ENCODE data around the gene PRG3. TPM values are rescaled to one million over a fixed set of nuclear protein-coding genes. Genes with fewer than 3 reads are reported as not detected.

Gene PRG3
- total RNA-seq, 2 experiments from 2014 or later: not detected

GRCh38 chr11:57396744-57397143, 15.8 kb upstream of the PRG3 start:
- ChIA-PET POLR2A (no interaction called here), CTCF (no interaction called here)

- CTCF ChIA-PET: interaction anchor here (1.4 kb wide), 1 partner anchor 64 kb away, joined by 3 read pairs; the partner anchor contains the start of gene RTN4RL2
- POLR2A ChIA-PET: no interaction called here
Observed at GRCh38 chr11:57395905-57396623, 15.1 kb upstream of the PRG3 start.

DNA sequence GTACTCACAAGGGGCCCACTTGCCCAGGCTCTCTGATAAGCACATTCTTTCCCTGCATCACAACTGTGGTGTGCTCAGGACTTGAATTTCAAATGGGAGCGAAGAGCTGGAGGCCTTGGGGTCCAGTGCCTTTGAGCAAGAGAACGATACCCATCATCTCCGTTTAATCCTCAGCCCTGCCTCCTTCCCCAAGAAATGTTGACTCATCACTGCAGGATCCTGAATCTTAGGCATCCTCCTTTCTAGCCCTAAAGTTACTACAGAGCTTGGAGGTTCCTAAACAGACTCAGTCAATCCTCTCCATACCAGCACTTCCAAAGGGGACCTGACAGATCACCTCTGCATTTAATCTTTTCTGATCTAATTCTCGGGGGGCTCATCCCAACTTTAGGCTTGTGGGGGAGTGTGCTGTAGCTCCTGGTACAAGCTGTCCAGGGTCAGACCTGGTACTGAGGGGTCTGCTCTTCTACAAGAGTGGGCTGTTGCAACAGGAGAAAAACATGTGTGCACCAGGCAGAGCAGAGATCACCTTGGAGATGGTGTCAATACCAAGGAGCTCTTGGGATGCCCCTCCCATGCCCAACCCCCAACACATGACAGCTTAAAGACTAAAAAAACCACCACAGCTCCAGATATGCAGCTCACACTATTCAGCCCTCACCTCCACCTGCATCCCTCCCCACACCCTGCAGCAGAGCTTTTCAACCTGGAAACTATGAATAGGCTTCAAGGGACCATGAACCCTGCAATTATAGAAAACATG, 13.4 kb upstream of the PRG3 start:
- POLR2A ChIA-PET: no interaction called here

GRCh38 chr11:57392763-57393105, 11.8 kb upstream of the PRG3 start:
- CTCF ChIA-PET: no interaction called here
- POLR2A ChIA-PET: no interaction called here

More for the DNA sequence above, 13.4 kb upstream of the PRG3 start:
- CTCF ChIA-PET: interaction anchor here (0.5 to 1.4 kb wide), 5 partner anchors 10 to 66 kb away, joined by 3 to 4 read pairs (median 4); partner anchors contain the start of gene RTN4RL2

- ChIA-PET POLR2A (no interaction called here), CTCF (no interaction called here)
Observed at GRCh38 chr11:57392066-57392762, 11.3 kb upstream of the PRG3 start.

DNA sequence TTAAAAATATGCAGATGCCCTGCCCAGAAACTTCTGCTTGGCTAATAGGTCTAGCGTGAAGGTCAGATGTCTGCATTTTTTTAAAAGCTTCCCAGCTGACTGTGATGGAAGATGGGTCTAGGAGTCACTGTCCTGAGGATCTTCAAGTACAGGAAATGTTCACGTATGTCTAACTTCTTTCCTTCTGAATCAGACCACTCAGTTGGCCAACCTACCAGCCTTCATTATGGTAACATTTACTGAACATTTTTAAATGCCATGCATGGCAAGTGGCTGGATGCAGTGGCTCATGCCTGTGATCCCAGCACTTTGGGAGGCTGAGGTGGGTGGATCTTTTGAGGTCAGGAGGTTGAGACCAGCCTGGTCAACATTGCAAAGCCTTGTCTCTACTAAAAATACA, 10.6 kb upstream of the PRG3 start:
- ChIA-PET POLR2A (no interaction called here), CTCF (no interaction called here)

DNA sequence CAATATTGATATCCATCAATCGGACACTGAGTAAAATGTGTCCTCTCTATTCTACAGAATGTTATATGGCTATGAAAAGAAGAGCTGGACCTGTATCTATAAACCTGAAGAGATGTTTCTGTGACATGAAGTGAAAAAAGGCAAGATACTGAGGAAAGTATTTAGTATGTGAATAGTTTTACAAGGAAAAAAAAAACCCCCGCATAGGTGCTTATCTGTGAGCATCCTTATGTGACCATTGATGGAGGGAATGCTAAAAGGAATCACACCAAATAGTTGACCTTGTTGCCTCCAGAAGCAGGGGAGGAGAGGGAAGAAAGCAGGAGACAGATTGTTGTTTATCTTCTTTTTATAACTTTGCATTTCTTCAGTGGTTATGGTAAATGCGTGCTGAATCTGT, 10.2 kb upstream of the PRG3 start:
- CTCF ChIA-PET: no interaction called here
- POLR2A ChIA-PET: no interaction called here

DNA sequence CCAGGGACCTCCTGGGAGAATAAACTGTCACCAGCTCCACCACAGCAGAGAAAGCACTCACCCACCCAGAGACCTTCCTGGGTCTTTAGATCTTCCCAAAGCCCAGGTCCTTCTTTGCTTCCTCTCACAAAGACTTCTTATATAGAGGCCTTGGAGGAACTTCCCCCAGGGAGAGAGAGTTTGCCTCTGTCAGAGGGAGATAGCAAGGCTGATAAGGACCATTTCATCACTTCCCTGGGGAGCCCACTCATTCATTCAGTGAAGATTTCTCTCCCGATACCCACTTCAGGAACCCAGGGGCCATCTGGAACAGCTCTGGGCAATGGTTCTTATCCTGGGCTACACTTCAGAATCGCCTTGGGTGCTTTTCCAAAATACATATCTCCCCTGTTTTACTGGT, 9.6 kb upstream of the PRG3 start, which contains the start of gene PRG2:
TSS of gene PRG2 (minus strand) at position 116 of the 400 bp plus-strand sequence. CDS start 706 bp downstream, outside the sequence.
- POLR2A ChIA-PET: no interaction called here

GRCh38 chr11:57387289-57388030, 6.5 kb upstream of the PRG3 start:
- ChIA-PET POLR2A (no interaction called here), CTCF (interaction anchor here (0.5 kb wide), 1 partner anchor 37 kb away, joined by 3 read pairs; no protein-coding TSS in a partner anchor)

More for the DNA sequence above, 9.6 kb upstream of the PRG3 start, which contains the start of gene PRG2:
- CTCF ChIA-PET: no interaction called here

- POLR2A ChIA-PET: no interaction called here
- CTCF ChIA-PET: no interaction called here
Observed at GRCh38 chr11:57386178-57386940, 5.4 kb upstream of the PRG3 start.

DNA sequence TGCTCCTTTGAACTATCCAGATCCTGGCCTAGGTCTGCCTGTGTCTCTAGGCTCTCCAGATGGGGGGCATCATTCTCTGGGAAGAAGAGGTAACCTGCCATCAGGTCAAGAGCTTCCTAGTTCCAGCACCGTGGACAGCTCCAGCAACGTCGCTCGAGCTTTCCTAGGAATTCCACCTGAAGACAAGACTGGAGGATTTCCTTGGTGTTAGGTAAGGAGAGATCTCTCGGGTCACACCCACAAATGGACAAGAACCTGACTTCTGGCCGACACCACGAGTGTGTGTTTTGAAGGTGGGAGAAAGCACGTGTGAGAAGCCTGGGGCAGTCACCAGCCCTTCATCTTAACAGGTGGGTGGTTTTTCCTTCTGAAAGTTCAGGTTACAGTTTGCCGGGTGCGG, 1.2 kb downstream of the PRG3 start:
- ChIA-PET POLR2A (no interaction called here), CTCF (no interaction called here)

DNA sequence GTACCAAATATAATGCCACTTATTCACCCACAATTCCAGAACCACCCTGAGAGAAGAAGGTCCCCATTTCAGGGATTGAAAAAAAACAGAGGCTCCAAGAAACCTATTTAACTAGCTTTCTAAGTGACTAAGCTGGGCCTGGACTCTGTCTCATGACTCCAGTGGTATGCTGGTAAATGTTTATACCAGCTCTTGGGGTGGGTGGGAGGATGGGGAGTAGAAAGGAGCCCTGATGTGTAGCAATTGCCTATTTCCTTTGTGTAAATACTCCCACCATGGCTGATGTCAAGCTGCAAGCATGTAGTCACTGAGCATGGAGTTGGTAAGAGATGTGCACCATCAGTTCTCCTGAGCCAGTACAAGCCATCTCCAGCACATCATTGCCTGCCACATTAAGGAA, 2.8 kb downstream of the PRG3 start:
- CTCF ChIA-PET: no interaction called here
- POLR2A ChIA-PET: no interaction called here

- CTCF ChIA-PET: no interaction called here
- POLR2A ChIA-PET: no interaction called here
Observed at GRCh38 chr11:57377107-57377506, 3.8 kb downstream of the PRG3 start.

- ChIA-PET POLR2A (no interaction called here), CTCF (no interaction called here)
Observed at GRCh38 chr11:57376095-57377090, 4.6 kb downstream of the PRG3 start.

DNA sequence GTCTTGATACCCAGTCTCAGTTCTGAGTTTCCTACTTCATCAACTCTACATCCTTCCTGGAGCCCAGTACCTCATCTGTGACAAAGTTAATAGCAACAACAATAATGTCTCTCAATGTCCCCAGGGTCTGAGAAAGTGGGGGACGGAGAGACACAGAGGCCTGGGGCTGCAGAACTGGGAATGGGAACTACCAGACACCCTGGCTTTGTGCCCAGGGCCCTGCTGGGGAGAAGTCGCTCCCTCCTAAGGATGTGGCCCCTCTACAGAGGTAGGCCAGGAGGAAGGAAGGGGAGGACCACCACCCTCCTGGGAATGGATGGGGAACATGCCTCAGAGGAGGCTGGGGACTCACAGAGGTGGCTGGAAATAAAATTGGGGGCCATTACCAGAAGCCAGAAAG, 5.5 kb downstream of the PRG3 start:
- POLR2A ChIA-PET: no interaction called here
- CTCF ChIA-PET: no interaction called here

DNA sequence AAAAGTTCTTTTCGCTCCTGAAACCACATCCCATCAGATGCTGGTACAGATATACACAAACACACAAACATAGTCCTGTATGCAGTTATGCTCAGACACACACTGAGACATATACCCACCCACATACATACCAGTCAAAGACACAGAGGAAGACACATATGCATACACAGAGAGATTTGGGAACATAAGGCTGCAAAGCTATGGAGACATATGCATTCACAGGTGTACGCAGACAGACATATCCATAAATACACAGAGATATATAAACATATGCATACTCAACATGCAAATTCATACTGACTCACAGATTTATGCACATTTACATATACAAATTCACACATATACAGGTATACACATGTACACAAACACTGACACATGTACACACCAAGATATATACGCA, 6.0 kb downstream of the PRG3 start:
- ChIA-PET CTCF (no interaction called here), POLR2A (no interaction called here)

GRCh38 chr11:57373146-57373545, 7.8 kb downstream of the PRG3 start:
- POLR2A ChIA-PET: no interaction called here

GRCh38 chr11:57370941-57371340, 10.0 kb downstream of the PRG3 start:
- ChIA-PET POLR2A (no interaction called here), CTCF (no interaction called here)

More at GRCh38 chr11:57373146-57373545, 7.8 kb downstream of the PRG3 start:
- CTCF ChIA-PET: no interaction called here

All from activated CD8-positive, alpha-beta memory T cell treated with anti-CD3 and anti-CD28 coated beads for 36 hours (primary cell).